Measurements from ENCODE around the gene MRPL14. TPM values are rescaled to one million over a fixed set of nuclear protein-coding genes. Genes with fewer than 3 reads are reported as not detected.

MRPL14 gene
- total RNA-seq, 4 donors from 2014 or later: 45.7 to 74.3 (median 52.0) TPM

GRCh38 chr6:44133981-44134711 lies 6.9 kb upstream of the MRPL14 start:
- intact Hi-C loops (cut with DNase I; ENCODE audit: low total_unique reads): no loop called here

GRCh38 chr6:44133003-44133931 lies 6.0 kb upstream of the MRPL14 start:
- intact Hi-C loops (cut with DNase I; ENCODE audit: low total_unique reads): no loop called here
- peak in 1 of 2 donors; percentile 88 for DNase-seq (ENCODE audit: low spot score in 2 of 2)
- no peak for TF ChIP-seq CTCF (IDR thresholded peaks at IDR 0.05)
- no peak overlapping the region for H3K4me3 ChIP-seq (ENCODE audit: low read depth, poor library complexity, severe bottlenecking)
- WGBS, 2 donors: 30 to 36% methylated on average over 9 of the region's 9 CpGs

More at GRCh38 chr6:44133981-44134711, 6.9 kb upstream of the MRPL14 start:
- DNase-seq (ENCODE audit: low spot score in 2 of 2): no peak
- no peak for TF ChIP-seq CTCF (IDR thresholded peaks at IDR 0.05)
- TF ChIP-seq POLR2A (IDR thresholded peaks at IDR 0.05): no peak
- WGBS, 2 donors: 88 to 89% methylated on average over 11 to 12 of the region's 12 CpGs
- no peak overlapping the region for H3K4me3 ChIP-seq (ENCODE audit: low read depth, poor library complexity, severe bottlenecking)

DNA sequence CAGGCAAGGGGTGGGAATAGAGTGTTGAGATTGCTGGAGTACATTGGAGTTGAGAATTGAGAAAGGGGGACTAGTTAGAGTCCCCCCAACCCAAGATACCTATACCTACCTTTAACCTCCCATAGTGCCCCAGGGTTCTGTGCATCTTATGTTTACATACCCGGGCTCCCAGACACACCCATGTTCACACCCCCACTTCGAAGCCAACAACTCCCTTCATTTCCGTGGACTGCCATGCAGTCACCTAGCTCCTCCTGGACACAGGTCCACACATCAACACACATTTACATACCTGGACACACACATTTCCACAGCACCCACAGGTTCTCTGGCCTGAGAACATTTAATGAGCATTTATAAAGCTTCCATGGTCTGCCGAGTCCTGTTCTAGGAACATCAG lies 5.2 kb upstream of the MRPL14 start:
- no peak overlapping the region for H3K4me3 ChIP-seq (ENCODE audit: low read depth, poor library complexity, severe bottlenecking)
- no peak for DNase-seq (ENCODE audit: low spot score in 2 of 2)
- 57 to 66% methylated on average over 4 of the region's 4 CpGs for WGBS, 2 donors
- intact Hi-C loops (cut with DNase I; ENCODE audit: low total_unique reads): no loop called here
- TF ChIP-seq CTCF (IDR thresholded peaks at IDR 0.05) (no peak), POLR2A (IDR thresholded peaks at IDR 0.05) (no peak)

DNA sequence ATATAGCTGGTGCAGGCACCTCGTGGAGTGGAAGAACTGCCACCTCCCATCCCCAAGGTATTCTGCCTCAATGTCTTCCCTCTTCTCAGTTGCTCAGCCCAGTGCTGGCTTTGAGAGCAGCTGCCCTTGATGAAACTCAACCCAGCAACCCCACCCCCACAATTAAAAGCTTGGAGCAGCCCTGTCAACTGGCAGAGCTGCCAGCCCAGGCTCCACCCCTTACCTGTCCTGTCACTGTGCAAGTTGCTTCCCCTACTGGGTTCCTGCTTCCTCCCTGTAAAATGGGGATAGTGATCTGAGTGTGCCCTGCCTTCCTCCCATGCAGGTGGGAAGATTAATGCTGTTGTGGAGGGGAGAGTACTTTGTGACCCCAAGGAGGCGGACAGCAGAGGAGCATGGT lies 4.6 kb upstream of the MRPL14 start:
- WGBS, 2 donors: 64 to 74% methylated on average over 2 of the region's 2 CpGs
- intact Hi-C loops (cut with DNase I; ENCODE audit: low total_unique reads): no loop called here

DNA sequence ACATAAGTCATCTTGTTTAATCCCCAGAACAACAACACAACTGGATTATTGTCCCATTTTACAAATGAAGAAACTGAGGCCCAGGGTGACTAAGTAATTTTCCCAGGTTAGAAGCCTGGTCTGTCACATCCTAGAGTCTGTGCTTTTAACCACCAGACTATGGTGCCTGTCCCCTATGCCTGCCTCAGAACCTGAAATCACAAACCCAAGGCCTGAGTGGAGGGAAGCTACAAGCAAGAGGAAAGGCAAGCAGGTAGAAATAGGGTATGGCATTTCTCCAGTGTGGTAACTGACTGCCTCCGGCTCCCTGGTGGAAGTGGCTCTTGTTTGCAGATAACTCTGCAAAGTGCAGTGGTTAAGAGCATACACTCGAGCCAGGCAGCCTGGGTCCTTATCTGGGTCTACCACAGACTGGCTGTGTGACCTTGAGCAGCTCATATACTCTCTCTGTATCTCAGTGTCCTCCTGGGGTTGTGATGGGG lies 2.6 kb upstream of the MRPL14 start:
- DNase-seq (ENCODE audit: low spot score in 2 of 2): no peak
- no peak for TF ChIP-seq POLR2A (IDR thresholded peaks at IDR 0.05)
- TF ChIP-seq CTCF (IDR thresholded peaks at IDR 0.05): no peak
- H3K4me3 ChIP-seq (ENCODE audit: low read depth, poor library complexity, severe bottlenecking): no peak overlapping the region
- 62 to 74% methylated on average over 2 of the region's 2 CpGs for WGBS, 2 donors
- intact Hi-C loops (cut with DNase I; ENCODE audit: low total_unique reads): no loop called here

More for the DNA sequence above, 4.6 kb upstream of the MRPL14 start:
- H3K4me3 ChIP-seq (ENCODE audit: low read depth, poor library complexity, severe bottlenecking): no peak overlapping the region
- TF ChIP-seq POLR2A (IDR thresholded peaks at IDR 0.05) (no peak), CTCF (IDR thresholded peaks at IDR 0.05) (no peak)
- no peak for DNase-seq (ENCODE audit: low spot score in 2 of 2)
